GM12875 (cell line): ENCODE data around the gene NTN4.

Experiments
- H3K4me3 ChIP-seq: one replicate; pipeline ENCODE4 v1.5.1; 2011; ENCODE audit warnings: low read depth, low read length, control low read depth
- CTCF ChIP-seq: IDR thresholded peaks from 2 replicates; pipeline ENCODE4 v1.5.1; 2011; ENCODE audit warnings: low read depth, mild to moderate bottlenecking, control low read depth, inconsistent platforms, low read length, moderate library complexity, borderline replicate concordance; ENCODE audit not compliant: insufficient read depth

Gene NTN4

GRCh38 chr12:95790033-95790916 lies at the start of gene NTN4:
Gene NTN4 (minus strand): TSS chr12:95790764. CDS start chr12:95790309, 455 bp downstream.
- TF ChIP-seq CTCF: no peak
- no peak within 1 kb of the TSS for H3K4me3 ChIP-seq

- no peak overlapping the region for H3K4me3 ChIP-seq
- no peak for TF ChIP-seq CTCF
Measured at GRCh38 chr12:95838125-95838524, 47.6 kb upstream of the NTN4 start.

GRCh38 chr12:95837240-95838038 lies 46.9 kb upstream of the NTN4 start:
- no peak for TF ChIP-seq CTCF
- no peak overlapping the region for H3K4me3 ChIP-seq

GRCh38 chr12:95836630-95837239 lies 46.2 kb upstream of the NTN4 start:
- TF ChIP-seq CTCF: no peak
- no peak overlapping the region for H3K4me3 ChIP-seq

GRCh38 chr12:95836185-95836609 lies 45.6 kb upstream of the NTN4 start:
- TF ChIP-seq CTCF: no peak
- H3K4me3 ChIP-seq: no peak overlapping the region

- H3K4me3 ChIP-seq: no peak overlapping the region
- no peak for TF ChIP-seq CTCF
Measured at GRCh38 chr12:95834572-95834971, 44.0 kb upstream of the NTN4 start.
